Peyer's patch (tissue), 4 donors: Measurements from ENCODE around the gene HHLA2. TPM values are rescaled to one million over a fixed set of nuclear protein-coding genes. Genes with fewer than 3 reads are reported as not detected.

Experiments used
- DNase-seq, 3 donors: peaks; one replicate each; pipeline ENCODE4 v3.0.0-alpha.2; 2017 to 2019
- H3K27ac ChIP-seq, 4 donors: fragments of 200-600 bp; sonication (generic); one replicate each; pipeline ENCODE4 v1.5.1; 2016 to 2019
- H3K27me3 ChIP-seq, 2 donors: fragments of 200-600 bp; sonication (generic); one replicate each; pipeline ENCODE4 v1.5.1; 2019
- H3K36me3 ChIP-seq, 3 donors: fragments of 200-600 bp; sonication (generic); one replicate each; pipeline ENCODE4 v1.5.1; 2016 to 2019
- H3K4me1 ChIP-seq, 4 donors: fragments of 200-600 bp; sonication (generic); one replicate each; pipeline ENCODE4 v1.5.1; 2016 to 2019
- H3K4me3 ChIP-seq, 4 donors: fragments of 200-600 bp; sonication (generic); 1 replicate in 3 of 4; 2 replicates in 1 of 4; pipeline ENCODE4 v1.5.1; 2016 to 2019; ENCODE audit warnings: mild to moderate bottlenecking in 1 of 4
- H3K9me3 ChIP-seq, 4 donors: fragments of 200-600 bp; sonication (generic); one replicate each; pipeline ENCODE4 v1.5.1; 2016 to 2019; ENCODE audit warnings: mild to moderate bottlenecking in 1 of 4
- POLR2A ChIP-seq, 2 donors: fragments of 450-650 bp; IDR thresholded peaks; one replicate each; pipeline ENCODE4 v1.5.1; 2017; ENCODE audit warnings: antibody characterized with exemption in 2 of 2, mild to moderate bottlenecking in 2 of 2, moderate library complexity in 2 of 2
- total RNA-seq, 4 donors: library from RNA; depleted of rRNA; stranded (reverse); fragments of >200 nt; gene quantifications; one replicate each; pipeline ENCODE4 v1.1.0, GENCODE V29; 2016
- TF ChIP-seq, protein P1 (sequence below), 6 experiments: fragments of 450-650 bp in 4 of 6; fragments of 200-600 bp in 2 of 6; sonication (generic) in 1 of 6; IDR thresholded peaks; one replicate each; pipeline ENCODE4 v1.5.1; 2017 to 2019; ENCODE audit warnings: antibody characterized with exemption in 6 of 6, mild to moderate bottlenecking in 3 of 6, moderate library complexity in 1 of 6

Gene HHLA2
- total RNA-seq, 4 donors from 2014 or later, result 14.9 to 276 (median 145) TPM

DNA sequence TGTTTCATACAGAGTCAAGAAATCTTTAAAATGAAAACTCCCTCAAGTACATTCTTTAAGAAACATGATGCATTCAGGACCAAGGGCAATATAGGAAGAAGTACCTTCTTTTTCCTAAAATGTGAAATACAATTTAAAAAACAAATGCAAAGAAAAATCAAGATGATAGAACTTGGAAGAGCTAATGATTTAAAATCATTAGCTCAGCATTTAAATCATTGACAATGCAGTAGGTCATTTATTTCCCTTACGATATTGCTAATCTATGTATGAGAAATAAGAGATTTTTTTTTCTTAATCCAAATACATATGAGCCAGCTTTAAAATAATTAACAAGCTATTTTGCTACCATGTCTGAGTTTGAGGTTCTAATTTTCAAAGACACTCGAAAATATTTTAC, 105.5 kb downstream of the HHLA2 start:
- no peak overlapping the region for H3K27ac ChIP-seq
- TF ChIP-seq POLR2A (IDR thresholded peaks at IDR 0.05), result no peak
- TF ChIP-seq, protein P1, sequence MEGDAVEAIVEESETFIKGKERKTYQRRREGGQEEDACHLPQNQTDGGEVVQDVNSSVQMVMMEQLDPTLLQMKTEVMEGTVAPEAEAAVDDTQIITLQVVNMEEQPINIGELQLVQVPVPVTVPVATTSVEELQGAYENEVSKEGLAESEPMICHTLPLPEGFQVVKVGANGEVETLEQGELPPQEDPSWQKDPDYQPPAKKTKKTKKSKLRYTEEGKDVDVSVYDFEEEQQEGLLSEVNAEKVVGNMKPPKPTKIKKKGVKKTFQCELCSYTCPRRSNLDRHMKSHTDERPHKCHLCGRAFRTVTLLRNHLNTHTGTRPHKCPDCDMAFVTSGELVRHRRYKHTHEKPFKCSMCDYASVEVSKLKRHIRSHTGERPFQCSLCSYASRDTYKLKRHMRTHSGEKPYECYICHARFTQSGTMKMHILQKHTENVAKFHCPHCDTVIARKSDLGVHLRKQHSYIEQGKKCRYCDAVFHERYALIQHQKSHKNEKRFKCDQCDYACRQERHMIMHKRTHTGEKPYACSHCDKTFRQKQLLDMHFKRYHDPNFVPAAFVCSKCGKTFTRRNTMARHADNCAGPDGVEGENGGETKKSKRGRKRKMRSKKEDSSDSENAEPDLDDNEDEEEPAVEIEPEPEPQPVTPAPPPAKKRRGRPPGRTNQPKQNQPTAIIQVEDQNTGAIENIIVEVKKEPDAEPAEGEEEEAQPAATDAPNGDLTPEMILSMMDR (IDR thresholded peaks at IDR 0.05), result no peak

DNA sequence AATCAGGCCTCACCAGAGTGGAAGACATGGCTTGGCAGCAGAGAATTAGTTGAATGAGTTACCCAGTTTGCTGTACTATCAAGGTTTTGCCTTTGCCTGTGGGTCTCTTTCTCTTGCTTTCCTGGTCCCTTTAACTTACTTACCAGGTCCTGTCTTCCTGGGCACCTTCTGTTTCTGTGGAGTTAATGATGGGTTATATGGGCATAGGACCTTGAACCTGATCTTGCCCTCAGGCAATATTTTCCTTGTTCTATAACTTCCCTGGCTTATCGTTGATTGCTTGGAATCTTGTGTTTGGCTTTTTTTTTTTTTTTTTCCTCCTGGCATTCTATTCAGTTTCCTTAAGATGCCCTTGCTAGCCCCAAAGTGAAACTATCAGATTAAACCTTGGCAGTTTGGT, 106.8 kb downstream of the HHLA2 start:
- no peak for DNase-seq
- H3K36me3 ChIP-seq, result no peaks in the 10 kb centered on the region
- no peaks in the 10 kb centered on the region for H3K9me3 ChIP-seq
- H3K27ac ChIP-seq, result peak overlapping the region in 2 of 4 donors; percentile 36 to 53
- H3K4me3 ChIP-seq, result no peak overlapping the region
- H3K4me1 ChIP-seq, result peaks cover 0 to 18% (median 0%) of the 10 kb centered on the region in 4 donors
- no peak for TF ChIP-seq POLR2A (IDR thresholded peaks at IDR 0.05)
- TF ChIP-seq, protein P1 (IDR thresholded peaks at IDR 0.05), result no peak
- no peaks in the 10 kb centered on the region for H3K27me3 ChIP-seq

More for the DNA sequence above, 105.5 kb downstream of the HHLA2 start:
- no peak for DNase-seq
- Histone ChIP-seq H3K4me1 (peaks cover 0 to 12% (median 0%) of the 10 kb centered on the region in 4 donors), H3K27me3 (no peaks in the 10 kb centered on the region), H3K4me3 (no peak overlapping the region), H3K9me3 (no peaks in the 10 kb centered on the region), H3K36me3 (no peaks in the 10 kb centered on the region)

DNA sequence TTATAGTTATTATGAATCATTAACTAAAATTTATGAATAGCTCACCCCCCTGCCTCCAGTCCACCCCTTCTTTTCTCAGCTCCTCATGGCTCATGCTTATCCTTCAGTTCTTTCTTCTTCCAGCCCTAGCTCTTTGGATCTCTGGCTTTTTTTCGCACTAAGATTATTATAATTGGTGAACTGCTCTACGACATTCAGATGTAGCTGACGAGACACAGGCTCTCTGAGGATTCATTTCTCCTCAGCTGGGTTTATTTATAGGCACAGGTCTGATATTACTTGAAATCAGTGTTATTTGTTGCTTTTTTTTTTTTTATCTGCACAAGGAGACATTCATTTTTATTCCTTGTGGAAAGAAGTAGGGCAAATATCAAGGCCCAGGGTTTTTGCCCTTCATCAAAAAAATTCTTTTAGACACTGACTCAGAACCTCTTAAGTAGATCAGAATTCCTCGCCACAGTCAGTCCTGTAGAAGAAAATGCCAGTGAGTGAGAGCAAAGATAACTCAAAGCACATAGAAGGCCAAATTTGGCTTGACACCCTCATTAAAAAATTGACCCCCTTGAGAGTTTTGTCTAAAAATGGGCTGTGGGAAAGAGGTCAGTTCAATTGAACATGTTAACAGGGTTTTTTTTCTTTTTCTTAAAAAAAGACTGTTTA, 107.5 kb downstream of the HHLA2 start:
- Histone ChIP-seq H3K36me3 (no peaks in the 10 kb centered on the region), H3K4me3 (no peak overlapping the region), H3K27me3 (no peaks in the 10 kb centered on the region), H3K4me1 (peaks cover 0 to 25% (median 0%) of the 10 kb centered on the region in 4 donors), H3K9me3 (no peaks in the 10 kb centered on the region), H3K27ac (peak overlapping the region in 2 of 4 donors; percentile 8 to 40)
- DNase-seq, result no peak
- TF ChIP-seq POLR2A (IDR thresholded peaks at IDR 0.05), result no peak
- TF ChIP-seq, protein P1 (IDR thresholded peaks at IDR 0.05), result no peak

DNA sequence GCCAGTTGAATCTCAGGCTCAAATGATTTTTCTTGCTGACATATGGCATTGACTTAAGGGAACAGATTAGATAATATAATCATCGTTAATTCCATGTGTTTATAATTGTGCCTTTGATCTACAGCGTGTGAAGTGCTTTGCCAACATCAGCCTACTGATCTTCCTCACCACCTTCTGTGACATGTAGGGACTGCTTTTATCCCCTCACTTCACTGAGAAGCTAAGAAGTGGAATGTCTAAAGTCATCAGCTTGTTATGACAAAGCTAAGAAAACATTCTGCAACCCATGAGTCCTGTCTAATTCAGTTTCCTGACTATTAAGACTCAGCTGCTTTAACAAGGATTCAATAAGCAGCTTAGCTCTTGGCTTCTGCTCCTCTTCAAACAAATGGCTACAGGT, 108.0 kb downstream of the HHLA2 start:
- H3K4me1 ChIP-seq, result peaks cover 0 to 27% (median 0%) of the 10 kb centered on the region in 4 donors
- H3K27me3 ChIP-seq, result no peaks in the 10 kb centered on the region
- no peaks in the 10 kb centered on the region for H3K36me3 ChIP-seq
- DNase-seq, result no peak
- no peak overlapping the region for H3K27ac ChIP-seq
- no peak overlapping the region for H3K4me3 ChIP-seq
- no peak for TF ChIP-seq POLR2A (IDR thresholded peaks at IDR 0.05)
- TF ChIP-seq, protein P1 (IDR thresholded peaks at IDR 0.05), result no peak
- no peaks in the 10 kb centered on the region for H3K9me3 ChIP-seq

DNA sequence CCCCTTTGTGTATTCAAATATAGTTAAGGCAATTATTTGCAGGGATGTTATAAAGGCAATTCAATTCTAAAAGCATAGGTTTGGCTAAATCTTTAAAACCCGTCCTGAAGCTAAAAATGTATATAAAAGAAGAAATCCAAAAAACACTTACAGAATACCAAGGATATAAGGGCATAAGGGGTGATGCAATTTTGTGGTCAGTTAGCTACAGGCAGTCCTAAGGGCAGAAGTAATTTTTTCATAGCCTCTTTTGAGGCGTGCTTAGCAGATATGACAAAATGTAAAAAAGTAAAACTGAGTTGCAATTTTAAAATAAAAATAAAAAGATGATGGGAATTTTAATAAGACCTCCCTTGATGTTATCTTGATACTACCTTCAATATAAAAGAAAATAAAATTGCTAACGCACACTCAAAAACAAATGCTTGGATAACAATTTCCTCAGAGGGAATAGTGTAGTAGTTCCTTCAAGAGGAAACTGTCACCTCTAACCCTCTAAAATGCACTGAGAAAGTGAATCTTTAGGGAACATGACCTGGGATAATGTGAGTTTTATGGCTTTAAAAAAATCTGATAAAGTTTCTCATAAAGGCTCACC, 109.8 kb downstream of the HHLA2 start:
- no peak for TF ChIP-seq POLR2A (IDR thresholded peaks at IDR 0.05)
- TF ChIP-seq, protein P1 (IDR thresholded peaks at IDR 0.05), result no peak
- DNase-seq, result no peak

More for the DNA sequence above, 109.8 kb downstream of the HHLA2 start:
- H3K27ac ChIP-seq, result peak overlapping the region in 1 of 4 donors; percentile 59
- H3K27me3 ChIP-seq, result no peaks in the 10 kb centered on the region
- no peaks in the 10 kb centered on the region for H3K36me3 ChIP-seq
- peaks cover 0 to 27% (median 0%) of the 10 kb centered on the region in 4 donors for H3K4me1 ChIP-seq
- H3K4me3 ChIP-seq, result no peak overlapping the region
- no peaks in the 10 kb centered on the region for H3K9me3 ChIP-seq
